Measurements from ENCODE around the gene KIAA0319L.

- no peak for TF ChIP-seq CTCF (IDR thresholded peaks at IDR 0.05)
- no peak for TF ChIP-seq POLR2A (IDR thresholded peaks at IDR 0.05)
Observed at GRCh38 chr1:35398739-35399138, 158.5 kb downstream of the KIAA0319L start.
